Measurements from ENCODE around the gene RAP1GAP.

The RAP1GAP gene

DNA sequence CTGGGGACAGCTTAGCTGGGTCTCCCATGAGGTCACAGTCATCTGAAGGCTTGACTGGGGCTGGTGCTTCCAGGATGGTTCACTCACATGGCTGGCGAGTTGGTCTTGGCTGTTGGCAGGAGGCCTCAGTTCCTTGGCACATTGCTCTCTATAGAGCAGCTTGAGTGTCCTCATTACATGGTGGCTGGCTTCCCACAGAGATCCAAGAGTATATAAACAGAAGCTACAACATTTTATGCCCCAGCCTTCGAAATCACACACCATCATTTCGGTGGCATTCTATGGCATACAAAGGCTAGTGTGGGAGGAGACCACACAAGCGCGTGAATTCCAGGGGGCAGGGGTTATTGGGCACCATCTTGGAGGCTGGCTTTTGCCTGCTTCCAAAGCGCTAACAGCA lies 96.9 kb downstream of the RAP1GAP start:
- Histone ChIP-seq H3K9ac (ENCODE audit: low read depth, low read length, poor library complexity, severe bottlenecking) (no peak overlapping the region), H3F3A (ENCODE audit: low read depth) (no peaks in the 10 kb centered on the region), H3K27me3 (ENCODE audit: insufficient read depth, low read length, poor library complexity, severe bottlenecking) (no peaks in the 10 kb centered on the region), H3K4me1 (ENCODE audit: insufficient read depth, low read length, poor library complexity, severe bottlenecking) (no peaks in the 10 kb centered on the region), H3K36me3 (ENCODE audit: insufficient read depth, low read length) (no peaks in the 10 kb centered on the region), H3K9me3 (ENCODE audit: insufficient read depth, low read depth, low read length) (no peaks in the 10 kb centered on the region), H3K4me2 (ENCODE audit: low read depth, low read length, poor library complexity, severe bottlenecking) (no peak overlapping the region), H3K9me2 (replicated peaks; ENCODE audit: low read depth, low read length) (no peaks in the 10 kb centered on the region), H2AFZ (ENCODE audit: low read length) (no peak overlapping the region), H3K4me3 (ENCODE audit: low read length, poor library complexity, severe bottlenecking) (no peak overlapping the region), H3K79me2 (ENCODE audit: insufficient read depth, low read length) (no peaks in the 10 kb centered on the region), H4K20me1 (ENCODE audit: insufficient read depth, low read length, poor library complexity, severe bottlenecking) (no peaks in the 10 kb centered on the region)
- TF ChIP-seq, protein P1, sequence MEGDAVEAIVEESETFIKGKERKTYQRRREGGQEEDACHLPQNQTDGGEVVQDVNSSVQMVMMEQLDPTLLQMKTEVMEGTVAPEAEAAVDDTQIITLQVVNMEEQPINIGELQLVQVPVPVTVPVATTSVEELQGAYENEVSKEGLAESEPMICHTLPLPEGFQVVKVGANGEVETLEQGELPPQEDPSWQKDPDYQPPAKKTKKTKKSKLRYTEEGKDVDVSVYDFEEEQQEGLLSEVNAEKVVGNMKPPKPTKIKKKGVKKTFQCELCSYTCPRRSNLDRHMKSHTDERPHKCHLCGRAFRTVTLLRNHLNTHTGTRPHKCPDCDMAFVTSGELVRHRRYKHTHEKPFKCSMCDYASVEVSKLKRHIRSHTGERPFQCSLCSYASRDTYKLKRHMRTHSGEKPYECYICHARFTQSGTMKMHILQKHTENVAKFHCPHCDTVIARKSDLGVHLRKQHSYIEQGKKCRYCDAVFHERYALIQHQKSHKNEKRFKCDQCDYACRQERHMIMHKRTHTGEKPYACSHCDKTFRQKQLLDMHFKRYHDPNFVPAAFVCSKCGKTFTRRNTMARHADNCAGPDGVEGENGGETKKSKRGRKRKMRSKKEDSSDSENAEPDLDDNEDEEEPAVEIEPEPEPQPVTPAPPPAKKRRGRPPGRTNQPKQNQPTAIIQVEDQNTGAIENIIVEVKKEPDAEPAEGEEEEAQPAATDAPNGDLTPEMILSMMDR (conservative IDR thresholded peaks at IDR 0.05; ENCODE audit: low read length), result no peak
- no peak for TF ChIP-seq EZH2phosphoT487 (IDR thresholded peaks at IDR 0.05; ENCODE audit: borderline replicate concordance)

DNA sequence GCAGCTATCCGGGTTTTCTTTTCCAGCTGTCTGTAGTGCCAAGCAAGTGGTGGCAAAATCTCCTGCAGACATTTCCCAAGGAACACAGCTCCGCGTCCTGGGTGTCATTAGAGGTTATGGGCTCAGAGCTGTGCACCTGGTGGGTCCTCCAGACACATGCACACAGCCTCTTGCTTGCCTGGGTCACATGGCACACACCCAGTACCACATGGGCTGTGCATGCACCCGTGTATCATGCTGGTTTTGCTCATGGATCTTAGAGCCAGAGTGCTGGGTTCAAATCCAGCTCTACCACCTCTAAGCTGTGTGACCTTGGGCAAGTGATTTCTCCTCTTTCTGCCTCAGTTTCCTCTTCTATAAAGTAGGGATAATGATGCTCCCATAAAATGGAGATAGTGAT lies 98.3 kb downstream of the RAP1GAP start:
- TF ChIP-seq, protein P1 (conservative IDR thresholded peaks at IDR 0.05; ENCODE audit: low read length), result no peak
- no peak for TF ChIP-seq EZH2phosphoT487 (IDR thresholded peaks at IDR 0.05; ENCODE audit: borderline replicate concordance)
- no peaks in the 10 kb centered on the region for H3F3A ChIP-seq (ENCODE audit: low read depth)
- no peaks in the 10 kb centered on the region for H3K9me3 ChIP-seq (ENCODE audit: insufficient read depth, low read depth, low read length)
- no peaks in the 10 kb centered on the region for H4K20me1 ChIP-seq (ENCODE audit: insufficient read depth, low read length, poor library complexity, severe bottlenecking)
- H3K9me2 ChIP-seq (replicated peaks; ENCODE audit: low read depth, low read length), result no peaks in the 10 kb centered on the region
- no peak overlapping the region for H3K4me3 ChIP-seq (ENCODE audit: low read length, poor library complexity, severe bottlenecking)
- no peaks in the 10 kb centered on the region for H3K27me3 ChIP-seq (ENCODE audit: insufficient read depth, low read length, poor library complexity, severe bottlenecking)
- no peak overlapping the region for H3K4me2 ChIP-seq (ENCODE audit: low read depth, low read length, poor library complexity, severe bottlenecking)
- no peaks in the 10 kb centered on the region for H3K4me1 ChIP-seq (ENCODE audit: insufficient read depth, low read length, poor library complexity, severe bottlenecking)
- H3K36me3 ChIP-seq (ENCODE audit: insufficient read depth, low read length), result no peaks in the 10 kb centered on the region
- H3K9ac ChIP-seq (ENCODE audit: low read depth, low read length, poor library complexity, severe bottlenecking), result no peak overlapping the region
- no peak overlapping the region for H2AFZ ChIP-seq (ENCODE audit: low read length)
- no peaks in the 10 kb centered on the region for H3K79me2 ChIP-seq (ENCODE audit: insufficient read depth, low read length)

DNA sequence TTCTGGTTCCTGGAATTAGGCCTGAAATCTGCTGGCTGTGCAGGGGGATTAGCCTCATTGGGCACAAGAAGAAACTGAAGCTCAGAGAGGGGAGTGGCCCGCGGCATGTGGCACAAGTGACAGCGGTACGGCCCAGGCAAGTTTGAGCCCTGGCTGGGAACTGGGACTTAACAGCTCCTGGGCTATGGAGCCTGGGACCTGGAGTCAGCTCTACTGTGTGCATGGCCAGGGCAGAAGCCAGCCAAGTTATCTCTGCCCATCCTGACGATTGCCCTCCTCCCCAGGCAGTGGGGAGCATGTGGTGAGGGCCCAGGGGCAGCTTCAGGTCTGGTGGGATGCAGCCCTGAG lies 98.7 kb downstream of the RAP1GAP start:
- no peaks in the 10 kb centered on the region for H3K9me3 ChIP-seq (ENCODE audit: insufficient read depth, low read depth, low read length)

More for the DNA sequence above, 98.7 kb downstream of the RAP1GAP start:
- no peaks in the 10 kb centered on the region for H3K36me3 ChIP-seq (ENCODE audit: insufficient read depth, low read length)
- H3K4me3 ChIP-seq (ENCODE audit: low read length, poor library complexity, severe bottlenecking), result no peak overlapping the region
- no peaks in the 10 kb centered on the region for H3K4me1 ChIP-seq (ENCODE audit: insufficient read depth, low read length, poor library complexity, severe bottlenecking)
- H4K20me1 ChIP-seq (ENCODE audit: insufficient read depth, low read length, poor library complexity, severe bottlenecking), result no peaks in the 10 kb centered on the region
- no peak overlapping the region for H3K9ac ChIP-seq (ENCODE audit: low read depth, low read length, poor library complexity, severe bottlenecking)
- H2AFZ ChIP-seq (ENCODE audit: low read length), result no peak overlapping the region
- H3K27me3 ChIP-seq (ENCODE audit: insufficient read depth, low read length, poor library complexity, severe bottlenecking), result no peaks in the 10 kb centered on the region
- TF ChIP-seq, protein P1 (conservative IDR thresholded peaks at IDR 0.05; ENCODE audit: low read length), result no peak
- no peak for TF ChIP-seq EZH2phosphoT487 (IDR thresholded peaks at IDR 0.05; ENCODE audit: borderline replicate concordance)
- H3K79me2 ChIP-seq (ENCODE audit: insufficient read depth, low read length), result no peaks in the 10 kb centered on the region
- no peak overlapping the region for H3K4me2 ChIP-seq (ENCODE audit: low read depth, low read length, poor library complexity, severe bottlenecking)
- H3F3A ChIP-seq (ENCODE audit: low read depth), result no peaks in the 10 kb centered on the region
- H3K9me2 ChIP-seq (replicated peaks; ENCODE audit: low read depth, low read length), result no peaks in the 10 kb centered on the region

All from Loucy (cell line).